Measurements from ENCODE around the gene PTGR3.
"Not testable (repeated sequence)": the region's sequence is repeated elsewhere in the genome, so short reads cannot be mapped to it uniquely, and the experiment has no call there.

Gene PTGR3

GRCh38 chr18:75204269-75204731 is 4.6 kb downstream of the PTGR3 start:
- no peak for DNase-seq (ENCODE audit: low read depth in 4 of 4, low spot score in 1 of 4)

GRCh38 chr18:75203416-75204268 is 5.3 kb downstream of the PTGR3 start:
- DNase-seq (ENCODE audit: low read depth in 4 of 4, low spot score in 1 of 4), result no peak

GRCh38 chr18:75202696-75203365 is 6.1 kb downstream of the PTGR3 start:
- DNase-seq (ENCODE audit: low read depth in 4 of 4, low spot score in 1 of 4), result no peak

GRCh38 chr18:75201282-75202270 is 7.4 kb downstream of the PTGR3 start:
- no peak for DNase-seq (ENCODE audit: low read depth in 4 of 4, low spot score in 1 of 4)

GRCh38 chr18:75200605-75201280 is 8.2 kb downstream of the PTGR3 start:
- DNase-seq (ENCODE audit: low read depth in 4 of 4, low spot score in 1 of 4), result no peak

- no peak for DNase-seq (ENCODE audit: low read depth in 4 of 4, low spot score in 1 of 4)
These were observed 8.9 kb downstream of the PTGR3 start for GRCh38 chr18:75200071-75200470.

- no peak for DNase-seq (ENCODE audit: low read depth in 4 of 4, low spot score in 1 of 4)
These were observed 9.6 kb downstream of the PTGR3 start for GRCh38 chr18:75199327-75199726.

- no peak for DNase-seq (ENCODE audit: low read depth in 4 of 4, low spot score in 1 of 4)
These were observed 10.9 kb downstream of the PTGR3 start for GRCh38 chr18:75198036-75198435.

- DNase-seq (ENCODE audit: low read depth in 4 of 4, low spot score in 1 of 4), result no peak
These were observed 16.0 kb downstream of the PTGR3 start for GRCh38 chr18:75192899-75193298.

GRCh38 chr18:75189696-75190095 is 19.2 kb downstream of the PTGR3 start:
- DNase-seq (ENCODE audit: low read depth in 4 of 4, low spot score in 1 of 4), result no peak

- DNase-seq (ENCODE audit: low read depth in 4 of 4, low spot score in 1 of 4), result not testable (repeated sequence)
These were observed 21.2 kb downstream of the PTGR3 start for GRCh38 chr18:75187702-75188101.

GRCh38 chr18:75185460-75185859 is 23.5 kb downstream of the PTGR3 start:
- no peak for DNase-seq (ENCODE audit: low read depth in 4 of 4, low spot score in 1 of 4)

GRCh38 chr18:75183973-75184493 is 24.9 kb downstream of the PTGR3 start:
- no peak for DNase-seq (ENCODE audit: low read depth in 4 of 4, low spot score in 1 of 4)

GRCh38 chr18:75183524-75183923 is 25.4 kb downstream of the PTGR3 start:
- no peak for DNase-seq (ENCODE audit: low read depth in 4 of 4, low spot score in 1 of 4)

- no peak for DNase-seq (ENCODE audit: low read depth in 4 of 4, low spot score in 1 of 4)
These were observed 28.9 kb downstream of the PTGR3 start for GRCh38 chr18:75179819-75180600.

- DNase-seq (ENCODE audit: low read depth in 4 of 4, low spot score in 1 of 4), result no peak
These were observed 30.6 kb downstream of the PTGR3 start for GRCh38 chr18:75178376-75178775.

- no peak for DNase-seq (ENCODE audit: low read depth in 4 of 4, low spot score in 1 of 4)
These were observed 32.1 kb downstream of the PTGR3 start for GRCh38 chr18:75176849-75177248.

GRCh38 chr18:75173738-75174137 is 35.2 kb downstream of the PTGR3 start:
- no peak for DNase-seq (ENCODE audit: low read depth in 4 of 4, low spot score in 1 of 4)

GRCh38 chr18:75173125-75173432 is 35.9 kb downstream of the PTGR3 start:
- no peak for DNase-seq (ENCODE audit: low read depth in 4 of 4, low spot score in 1 of 4)

Measured in stimulated activated CD4-positive, alpha-beta T cell treated with anti-CD3 and anti-CD28 coated beads, Interleukin-1b, Interleukin-23, amount 100 ng/mL, for 24 hours (primary cell).